Thyroid gland (tissue), 4 donors: ENCODE data around the gene CTNS. TPM values are rescaled to one million over a fixed set of nuclear protein-coding genes. Genes with fewer than 3 reads are reported as not detected.

Experiments used
- DNase-seq, 2 donors: peaks; one replicate each; pipeline ENCODE4 v3.0.0-alpha.2; 2019
- H3K27ac ChIP-seq, 3 donors: fragments of 200-600 bp; sonication (generic); 1 replicate in 2 of 3; 2 replicates in 1 of 3; pipeline ENCODE4 v1.5.1; 2016 to 2019; ENCODE audit warnings: mild to moderate bottlenecking in 1 of 3, moderate library complexity in 1 of 3
- H3K27me3 ChIP-seq: fragments of 200-600 bp; sonication (generic); one replicate; pipeline ENCODE4 v1.5.1; 2019
- H3K36me3 ChIP-seq, 2 donors: fragments of 200-600 bp; sonication (generic); one replicate each; pipeline ENCODE4 v1.5.1; 2016 to 2019
- H3K4me1 ChIP-seq, 2 donors: fragments of 200-600 bp; sonication (generic); one replicate each; pipeline ENCODE4 v1.5.1; 2017 to 2019
- H3K4me3 ChIP-seq, 3 donors: fragments of 200-600 bp; sonication (generic); replicated peaks in 1 of 3; 1 replicate in 2 of 3; 2 replicates in 1 of 3; pipeline ENCODE4 v1.5.1; 2016; ENCODE audit warnings: mild to moderate bottlenecking in 1 of 3
- H3K9me3 ChIP-seq: fragments of 200-600 bp; sonication (generic); one replicate; pipeline ENCODE4 v1.5.1; 2017
- POLR2A ChIP-seq, 2 donors: fragments of 450-650 bp; IDR thresholded peaks; one replicate each; pipeline ENCODE4 v1.6.1; 2017; ENCODE audit warnings: antibody characterized with exemption in 2 of 2, mild to moderate bottlenecking in 2 of 2, moderate library complexity in 1 of 2
- WGBS, 2 donors: methylation state at CpG; one replicate each; pipeline ENCODE4 v1.1.5; 2017; 5-methylcytosine and 5-hydroxymethylcytosine counted together
- intact Hi-C: fragments of 100-400 bp; cut with DNase I; formaldehyde crosslinking; loops from one replicate; pipeline ENCODE4 v1.15.1; 2023
- total RNA-seq, 4 donors: library from RNA; depleted of rRNA; stranded (reverse); fragments of >200 nt; gene quantifications; one replicate each; pipeline ENCODE4 v1.2.3, GENCODE V29; 2016
- TF ChIP-seq, protein P1 (sequence below), 6 experiments: fragments of 200-600 bp in 3 of 6; fragments of 450-650 bp in 3 of 6; sonication (generic) in 3 of 6; IDR thresholded peaks; one replicate each; pipeline ENCODE4 v1.5.1; 2016 to 2019; ENCODE audit warnings: antibody characterized with exemption in 6 of 6, mild to moderate bottlenecking in 2 of 6, inconsistent platforms in 1 of 6, moderate library complexity in 1 of 6

The CTNS gene
- total RNA-seq, 4 donors from 2014 or later, result 21.4 to 36.6 (median 28.6) TPM

DNA sequence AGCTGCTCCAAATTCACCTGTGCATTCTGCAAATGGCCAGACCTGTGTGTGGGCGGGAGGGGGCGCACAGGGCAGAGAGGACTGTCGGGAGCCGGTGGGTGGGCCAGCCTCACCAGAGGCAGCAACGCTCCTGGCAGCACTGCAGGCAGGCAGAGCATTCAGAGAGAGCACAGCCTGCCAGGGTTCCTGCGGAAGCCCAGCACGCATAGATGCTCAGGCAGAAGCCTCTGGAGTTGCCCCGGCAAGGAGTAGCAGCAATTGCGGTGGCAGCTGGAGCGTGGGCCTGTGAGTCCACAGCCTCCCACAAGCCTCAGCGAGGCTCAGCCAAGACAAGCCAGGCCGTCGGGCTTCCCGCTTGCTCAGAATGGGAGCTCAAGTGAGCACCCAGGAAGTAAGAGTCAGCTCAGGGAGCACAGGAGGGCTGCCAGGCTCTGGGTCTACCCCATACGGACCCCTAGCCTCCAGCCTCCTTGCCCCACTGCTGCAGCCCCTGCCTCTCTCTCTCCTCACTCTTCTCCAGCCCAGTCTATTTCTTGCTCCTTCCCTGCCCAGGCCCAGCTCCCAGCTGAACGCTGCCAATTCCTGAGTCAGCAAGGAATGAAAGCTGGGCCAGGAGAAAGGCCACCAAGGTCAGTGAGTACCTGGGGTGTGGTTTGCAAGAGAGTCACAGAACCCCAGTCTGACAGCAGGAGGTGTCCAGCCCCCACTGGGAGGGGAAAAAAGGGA, 41.7 kb downstream of the CTNS start:
- no peaks in the 10 kb centered on the region for H3K36me3 ChIP-seq
- H3K4me3 ChIP-seq, result no peak overlapping the region
- no peaks in the 10 kb centered on the region for H3K4me1 ChIP-seq
- 47 to 74% methylated on average over 2 to 10 of the region's 16 CpGs for WGBS, 2 donors
- no peak overlapping the region for H3K27ac ChIP-seq
- no peaks in the 10 kb centered on the region for H3K9me3 ChIP-seq
- no peak for DNase-seq
- TF ChIP-seq POLR2A (IDR thresholded peaks at IDR 0.05), result no peak
- TF ChIP-seq, protein P1, sequence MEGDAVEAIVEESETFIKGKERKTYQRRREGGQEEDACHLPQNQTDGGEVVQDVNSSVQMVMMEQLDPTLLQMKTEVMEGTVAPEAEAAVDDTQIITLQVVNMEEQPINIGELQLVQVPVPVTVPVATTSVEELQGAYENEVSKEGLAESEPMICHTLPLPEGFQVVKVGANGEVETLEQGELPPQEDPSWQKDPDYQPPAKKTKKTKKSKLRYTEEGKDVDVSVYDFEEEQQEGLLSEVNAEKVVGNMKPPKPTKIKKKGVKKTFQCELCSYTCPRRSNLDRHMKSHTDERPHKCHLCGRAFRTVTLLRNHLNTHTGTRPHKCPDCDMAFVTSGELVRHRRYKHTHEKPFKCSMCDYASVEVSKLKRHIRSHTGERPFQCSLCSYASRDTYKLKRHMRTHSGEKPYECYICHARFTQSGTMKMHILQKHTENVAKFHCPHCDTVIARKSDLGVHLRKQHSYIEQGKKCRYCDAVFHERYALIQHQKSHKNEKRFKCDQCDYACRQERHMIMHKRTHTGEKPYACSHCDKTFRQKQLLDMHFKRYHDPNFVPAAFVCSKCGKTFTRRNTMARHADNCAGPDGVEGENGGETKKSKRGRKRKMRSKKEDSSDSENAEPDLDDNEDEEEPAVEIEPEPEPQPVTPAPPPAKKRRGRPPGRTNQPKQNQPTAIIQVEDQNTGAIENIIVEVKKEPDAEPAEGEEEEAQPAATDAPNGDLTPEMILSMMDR (IDR thresholded peaks at IDR 0.05), result no peak
- H3K27me3 ChIP-seq, result no peaks in the 10 kb centered on the region
- intact Hi-C loops, result no loop called here

DNA sequence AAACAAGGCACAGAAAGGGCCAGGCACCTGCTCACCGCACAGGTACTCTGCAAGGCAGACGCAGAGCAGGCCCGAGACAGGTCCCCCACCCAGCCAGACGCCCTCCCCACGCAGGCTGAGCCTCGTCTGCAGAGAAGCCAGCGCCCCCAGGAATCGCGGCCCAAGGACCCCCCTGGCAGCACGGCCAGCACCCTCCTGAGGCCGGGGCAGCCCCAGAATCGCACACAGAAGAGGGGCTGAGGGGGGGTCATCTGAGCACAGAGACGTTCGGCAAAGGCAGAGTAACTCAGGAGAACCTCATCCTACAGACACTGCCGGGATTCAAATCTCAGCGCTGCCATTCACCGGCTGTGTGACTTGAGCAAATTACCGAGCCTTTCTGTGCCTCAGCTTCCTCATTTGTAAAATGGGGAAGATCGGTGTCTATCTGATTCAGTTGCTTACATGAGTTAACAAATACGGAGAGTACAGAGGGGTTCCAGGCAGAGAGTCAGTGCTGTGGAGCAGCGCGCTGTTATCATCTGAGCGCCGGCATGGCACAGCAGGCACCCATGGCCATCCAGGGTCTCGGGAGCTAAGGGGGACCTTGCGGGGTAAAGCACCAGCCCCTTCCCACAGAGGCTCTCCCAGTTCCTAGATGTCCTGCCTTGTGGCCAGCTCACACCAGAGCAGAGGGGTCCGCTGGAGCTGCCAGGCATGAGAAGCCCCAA, 42.4 kb downstream of the CTNS start:
- H3K27me3 ChIP-seq, result no peaks in the 10 kb centered on the region
- no peaks in the 10 kb centered on the region for H3K4me1 ChIP-seq
- no peak for DNase-seq
- H3K9me3 ChIP-seq, result no peaks in the 10 kb centered on the region
- no peak for TF ChIP-seq POLR2A (IDR thresholded peaks at IDR 0.05)
- TF ChIP-seq, protein P1 (IDR thresholded peaks at IDR 0.05), result no peak
- H3K4me3 ChIP-seq, result no peak overlapping the region
- intact Hi-C loops, result no loop called here
- WGBS, 2 donors, result 82 to 91% methylated on average over 19 of the region's 27 CpGs
- H3K27ac ChIP-seq, result no peak overlapping the region
- H3K36me3 ChIP-seq, result no peaks in the 10 kb centered on the region

DNA sequence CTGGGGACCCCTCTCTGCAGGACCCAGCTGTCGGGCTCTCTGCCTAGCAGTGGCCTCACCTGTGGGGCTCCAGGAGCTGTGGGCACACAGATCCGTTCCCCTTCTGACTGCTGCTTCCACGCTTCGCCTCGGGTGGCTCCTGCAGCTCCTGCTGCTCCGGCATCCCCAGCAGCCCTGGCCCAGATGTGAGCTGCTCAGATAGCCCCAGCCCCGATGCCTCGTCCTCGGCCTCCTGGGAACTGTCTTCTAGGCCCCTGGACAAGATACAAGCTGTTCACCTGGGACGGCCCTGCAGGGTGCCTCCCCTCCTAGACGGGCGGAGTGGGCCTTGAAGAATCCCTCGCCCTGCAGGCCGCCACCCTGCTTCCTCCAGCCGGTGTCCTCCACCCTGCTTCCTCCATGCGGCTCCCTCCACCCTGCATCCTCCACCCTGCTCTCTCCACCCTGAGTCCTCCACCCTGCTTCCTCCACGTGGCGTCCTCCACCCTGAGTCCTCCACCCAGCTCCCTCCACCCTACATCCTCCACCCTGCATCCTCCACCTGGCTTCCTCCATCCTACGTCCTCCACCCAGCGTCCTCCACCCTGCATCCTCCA, 43.1 kb downstream of the CTNS start:
- TF ChIP-seq, protein P1 (IDR thresholded peaks at IDR 0.05), result no peak
- TF ChIP-seq POLR2A (IDR thresholded peaks at IDR 0.05), result no peak
- DNase-seq, result no peak
- no peaks in the 10 kb centered on the region for H3K36me3 ChIP-seq
- H3K27me3 ChIP-seq, result no peaks in the 10 kb centered on the region
- H3K4me1 ChIP-seq, result no peaks in the 10 kb centered on the region
- no peaks in the 10 kb centered on the region for H3K9me3 ChIP-seq
- no peak overlapping the region for H3K27ac ChIP-seq
- intact Hi-C loops, result no loop called here
- WGBS, 2 donors, result 52 to 72% methylated on average over 19 to 20 of the region's 20 CpGs
- H3K4me3 ChIP-seq, result no peak overlapping the region

DNA sequence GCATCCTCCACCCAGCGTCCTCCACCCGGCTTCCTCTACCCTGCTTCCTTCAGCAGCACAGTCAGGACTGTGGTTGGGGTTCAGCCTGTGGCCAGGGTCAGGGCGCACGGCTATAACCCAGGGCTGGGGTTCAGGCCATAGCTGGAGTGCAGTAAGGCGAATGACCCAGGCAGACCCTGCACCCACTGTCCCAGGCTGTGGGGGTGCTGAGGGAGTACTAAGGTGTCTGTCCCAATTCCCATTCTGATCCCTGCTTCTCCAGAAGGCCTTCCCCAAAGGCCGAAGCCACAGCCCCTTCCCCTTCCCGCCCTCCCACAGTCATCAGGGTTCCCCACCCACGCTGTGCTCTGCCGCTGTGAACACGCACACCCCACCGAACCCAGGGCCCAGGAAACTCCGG, 44.5 kb downstream of the CTNS start:
- no peaks in the 10 kb centered on the region for H3K4me1 ChIP-seq
- WGBS, 2 donors, result 85 to 88% methylated on average over 12 of the region's 12 CpGs
- H3K9me3 ChIP-seq, result no peaks in the 10 kb centered on the region
- H3K4me3 ChIP-seq, result no peak overlapping the region
- H3K27ac ChIP-seq, result no peak overlapping the region
- H3K27me3 ChIP-seq, result no peaks in the 10 kb centered on the region
- intact Hi-C loops, result no loop called here
- no peaks in the 10 kb centered on the region for H3K36me3 ChIP-seq
- TF ChIP-seq, protein P1 (IDR thresholded peaks at IDR 0.05), result no peak
- no peak for TF ChIP-seq POLR2A (IDR thresholded peaks at IDR 0.05)
- no peak for DNase-seq

DNA sequence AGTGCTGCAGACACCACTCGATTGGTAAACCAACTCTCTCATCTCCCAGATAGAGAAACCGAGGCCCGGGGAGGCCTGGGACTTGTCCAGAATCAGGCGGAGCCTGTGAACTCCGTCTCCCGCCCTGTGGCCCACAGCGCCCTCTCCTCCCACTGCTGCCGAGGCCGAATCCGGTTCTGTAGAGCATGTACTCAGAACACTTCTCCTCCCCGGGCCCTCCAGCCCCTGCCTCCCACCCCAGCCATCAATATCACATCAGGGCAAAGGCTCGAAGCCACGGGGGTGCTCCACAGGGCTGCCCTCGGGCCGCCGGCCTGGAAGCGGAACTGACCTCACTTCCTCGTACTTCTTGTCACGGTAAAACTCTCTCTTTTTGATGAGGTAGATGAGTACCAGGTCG, 45.0 kb downstream of the CTNS start:
- no peak for DNase-seq
- Histone ChIP-seq H3K4me3 (no peak overlapping the region), H3K9me3 (no peaks in the 10 kb centered on the region), H3K36me3 (no peaks in the 10 kb centered on the region), H3K4me1 (no peaks in the 10 kb centered on the region), H3K27ac (no peak overlapping the region), H3K27me3 (no peaks in the 10 kb centered on the region)
- 73 to 77% methylated on average over 10 to 20 of the region's 20 CpGs for WGBS, 2 donors
- no peak for TF ChIP-seq POLR2A (IDR thresholded peaks at IDR 0.05)
- TF ChIP-seq, protein P1 (IDR thresholded peaks at IDR 0.05), result no peak
- intact Hi-C loops, result no loop called here
